Measurements from ENCODE around the gene SAP30L.

The SAP30L gene

GRCh38 chr5:154466671-154467070 is 20.9 kb downstream of the SAP30L start:
- H3K27me3 ChIP-seq (replicated peaks in 2 of 5; ENCODE audit: control insufficient read depth in 4 of 5, insufficient read depth in 5 of 5, low read length in 4 of 5), result peaks cover 18 to 40% (median 23%) of the 10 kb centered on the region in 5 experiments
- DNase-seq, result no peak
- H3K9me3 ChIP-seq (ENCODE audit: control extremely low read depth in 1 of 5, control insufficient read depth in 4 of 5, insufficient read depth in 2 of 5, low read depth in 1 of 5, low read length in 4 of 5), result no peaks in the 10 kb centered on the region
- H3K27ac ChIP-seq (ENCODE audit: insufficient read depth in 1 of 2, low read depth in 1 of 2, low read length in 2 of 2, poor library complexity in 1 of 2, severe bottlenecking in 2 of 2), result no peak overlapping the region
- POLR2A ChIA-PET, result no interaction called here
- no peaks in the 10 kb centered on the region for H3K36me3 ChIP-seq (ENCODE audit: control insufficient read depth in 4 of 4, insufficient read depth in 4 of 4, low read length in 3 of 4)
- 98% methylated on average over 5 of the region's 5 CpGs for WGBS (ENCODE audit: insufficient coverage)
- no peak overlapping the region for H3K4me3 ChIP-seq (ENCODE audit: control insufficient read depth in 1 of 7, extremely low read depth in 1 of 7, insufficient read depth in 4 of 7, low read depth in 2 of 7, low read length in 6 of 7)
- CTCF ChIA-PET, result interaction anchor here (0.6 to 10.0 kb wide), 21 partner anchors 10 to 399 kb away, joined by 3 to 117 read pairs (median 3); no protein-coding TSS in a partner anchor
- H3K4me1 ChIP-seq (ENCODE audit: control extremely low read depth in 1 of 4, control insufficient read depth in 4 of 4, insufficient read depth in 4 of 4, low read length in 3 of 4), result peaks cover 0 to 4% (median 0%) of the 10 kb centered on the region in 4 experiments

- Histone ChIP-seq H3K4me3 (ENCODE audit: control insufficient read depth in 1 of 7, extremely low read depth in 1 of 7, insufficient read depth in 4 of 7, low read depth in 2 of 7, low read length in 6 of 7) (no peak overlapping the region), H3K27ac (ENCODE audit: insufficient read depth in 1 of 2, low read depth in 1 of 2, low read length in 2 of 2, poor library complexity in 1 of 2, severe bottlenecking in 2 of 2) (no peak overlapping the region), H3K4me1 (ENCODE audit: control extremely low read depth in 1 of 4, control insufficient read depth in 4 of 4, insufficient read depth in 4 of 4, low read length in 3 of 4) (peaks cover 0 to 4% (median 0%) of the 10 kb centered on the region in 4 experiments), H3K9me3 (ENCODE audit: control extremely low read depth in 1 of 5, control insufficient read depth in 4 of 5, insufficient read depth in 2 of 5, low read depth in 1 of 5, low read length in 4 of 5) (no peaks in the 10 kb centered on the region), H3K36me3 (ENCODE audit: control insufficient read depth in 4 of 4, insufficient read depth in 4 of 4, low read length in 3 of 4) (no peaks in the 10 kb centered on the region), H3K27me3 (replicated peaks in 2 of 5; ENCODE audit: control insufficient read depth in 4 of 5, insufficient read depth in 5 of 5, low read length in 4 of 5) (peaks cover 26 to 51% (median 30%) of the 10 kb centered on the region in 5 experiments)
- peak; percentile 62 to 79 (median 71) for DNase-seq
- 51% methylated on average over 17 of the region's 18 CpGs for WGBS (ENCODE audit: insufficient coverage)
- ChIA-PET POLR2A (no interaction called here), CTCF (interaction anchor here (0.7 to 10.0 kb wide), 26 partner anchors 9 to 492 kb away, joined by 3 to 117 read pairs (median 4); partner anchors contain the start of gene SAP30L)
Observed at GRCh38 chr5:154467655-154468354, 22.0 kb downstream of the SAP30L start.

GRCh38 chr5:154470137-154470536 is 24.3 kb downstream of the SAP30L start:
- Histone ChIP-seq H3K4me3 (ENCODE audit: control insufficient read depth in 1 of 7, extremely low read depth in 1 of 7, insufficient read depth in 4 of 7, low read depth in 2 of 7, low read length in 6 of 7) (no peak overlapping the region), H3K27me3 (replicated peaks in 2 of 5; ENCODE audit: control insufficient read depth in 4 of 5, insufficient read depth in 5 of 5, low read length in 4 of 5) (peaks cover 33 to 75% (median 46%) of the 10 kb centered on the region in 5 experiments), H3K9me3 (ENCODE audit: control extremely low read depth in 1 of 5, control insufficient read depth in 4 of 5, insufficient read depth in 2 of 5, low read depth in 1 of 5, low read length in 4 of 5) (no peaks in the 10 kb centered on the region), H3K36me3 (ENCODE audit: control insufficient read depth in 4 of 4, insufficient read depth in 4 of 4, low read length in 3 of 4) (no peaks in the 10 kb centered on the region), H3K27ac (ENCODE audit: insufficient read depth in 1 of 2, low read depth in 1 of 2, low read length in 2 of 2, poor library complexity in 1 of 2, severe bottlenecking in 2 of 2) (no peak overlapping the region), H3K4me1 (ENCODE audit: control extremely low read depth in 1 of 4, control insufficient read depth in 4 of 4, insufficient read depth in 4 of 4, low read length in 3 of 4) (peaks cover 0 to 10% (median 5%) of the 10 kb centered on the region in 4 experiments)
- ChIA-PET POLR2A (no interaction called here), CTCF (interaction anchor here (1.5 to 10.0 kb wide), 3 partner anchors 8 to 141 kb away, joined by 7 to 117 read pairs (median 51); no protein-coding TSS in a partner anchor)
- DNase-seq, result no peak
- WGBS (ENCODE audit: insufficient coverage), result 72% methylated on average over 2 of the region's 2 CpGs

DNA sequence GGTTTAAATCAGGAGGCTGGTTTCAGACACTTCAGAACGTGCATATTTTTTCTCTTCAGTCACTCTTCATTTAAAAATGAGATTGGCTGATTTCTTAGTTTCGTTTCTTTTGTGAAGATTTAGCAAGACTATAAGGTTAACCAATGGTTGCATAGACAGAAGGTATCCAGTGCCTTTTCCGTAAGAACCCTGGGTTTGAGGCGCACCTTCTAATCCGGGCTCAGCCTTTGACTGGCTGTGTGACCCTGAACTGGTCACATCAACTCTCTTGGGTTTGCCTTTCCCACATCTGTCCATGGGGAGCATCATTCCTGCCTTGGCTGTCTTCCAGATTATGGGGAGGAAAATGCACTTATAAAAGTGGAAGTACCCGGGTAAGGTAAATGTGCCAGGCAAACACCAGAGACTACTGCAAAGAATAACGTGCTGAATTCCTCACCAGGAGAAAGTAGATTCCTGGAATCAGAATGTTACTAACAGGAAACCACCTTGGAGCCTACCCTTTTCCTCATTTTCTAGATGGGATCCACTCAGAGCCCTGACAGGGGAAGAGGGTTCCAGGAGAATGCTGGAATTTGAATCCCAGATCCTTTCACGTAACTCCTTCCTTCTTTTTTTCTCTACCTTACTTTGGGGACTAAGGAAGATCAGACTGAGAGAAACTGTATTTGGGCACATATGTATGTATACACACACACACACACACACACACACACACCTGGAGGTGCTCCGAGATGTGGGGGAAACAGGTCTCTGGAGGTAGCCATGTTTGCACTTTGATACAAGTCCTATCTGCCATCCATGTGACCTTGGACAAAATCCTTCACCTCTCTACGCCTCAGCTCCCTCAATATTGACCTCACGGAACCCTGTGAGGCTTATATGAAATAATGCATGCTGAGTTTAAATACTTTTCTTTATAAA is 25.4 kb downstream of the SAP30L start:
- Histone ChIP-seq H3K27ac (ENCODE audit: insufficient read depth in 1 of 2, low read depth in 1 of 2, low read length in 2 of 2, poor library complexity in 1 of 2, severe bottlenecking in 2 of 2) (no peak overlapping the region), H3K9me3 (ENCODE audit: control extremely low read depth in 1 of 5, control insufficient read depth in 4 of 5, insufficient read depth in 2 of 5, low read depth in 1 of 5, low read length in 4 of 5) (no peaks in the 10 kb centered on the region), H3K27me3 (replicated peaks in 2 of 5; ENCODE audit: control insufficient read depth in 4 of 5, insufficient read depth in 5 of 5, low read length in 4 of 5) (peaks cover 33 to 84% (median 57%) of the 10 kb centered on the region in 5 experiments), H3K36me3 (ENCODE audit: control insufficient read depth in 4 of 4, insufficient read depth in 4 of 4, low read length in 3 of 4) (no peaks in the 10 kb centered on the region), H3K4me3 (ENCODE audit: control insufficient read depth in 1 of 7, extremely low read depth in 1 of 7, insufficient read depth in 4 of 7, low read depth in 2 of 7, low read length in 6 of 7) (no peak overlapping the region), H3K4me1 (ENCODE audit: control extremely low read depth in 1 of 4, control insufficient read depth in 4 of 4, insufficient read depth in 4 of 4, low read length in 3 of 4) (peaks cover 0 to 17% (median 9%) of the 10 kb centered on the region in 4 experiments)
- POLR2A ChIA-PET, result interaction anchor here (1.2 kb wide), 1 partner anchor 16 kb away, joined by 4 read pairs; no protein-coding TSS in a partner anchor
- CTCF ChIA-PET, result interaction anchor here (1.5 to 10.0 kb wide), 4 partner anchors 9 to 140 kb away, joined by 3 to 117 read pairs (median 29); no protein-coding TSS in a partner anchor
- 16% methylated on average over 7 of the region's 11 CpGs for WGBS (ENCODE audit: insufficient coverage)
- DNase-seq, result no peak

GRCh38 chr5:154472871-154473580 is 27.2 kb downstream of the SAP30L start:
- Histone ChIP-seq H3K27me3 (replicated peaks in 2 of 5; ENCODE audit: control insufficient read depth in 4 of 5, insufficient read depth in 5 of 5, low read length in 4 of 5) (peaks cover 30 to 96% (median 72%) of the 10 kb centered on the region in 5 experiments), H3K9me3 (ENCODE audit: control extremely low read depth in 1 of 5, control insufficient read depth in 4 of 5, insufficient read depth in 2 of 5, low read depth in 1 of 5, low read length in 4 of 5) (peaks cover 0 to 2% (median 0%) of the 10 kb centered on the region in 5 experiments), H3K4me1 (ENCODE audit: control extremely low read depth in 1 of 4, control insufficient read depth in 4 of 4, insufficient read depth in 4 of 4, low read length in 3 of 4) (peaks cover 0 to 35% (median 16%) of the 10 kb centered on the region in 4 experiments), H3K27ac (ENCODE audit: insufficient read depth in 1 of 2, low read depth in 1 of 2, low read length in 2 of 2, poor library complexity in 1 of 2, severe bottlenecking in 2 of 2) (no peak overlapping the region), H3K4me3 (ENCODE audit: control insufficient read depth in 1 of 7, extremely low read depth in 1 of 7, insufficient read depth in 4 of 7, low read depth in 2 of 7, low read length in 6 of 7) (no peak overlapping the region), H3K36me3 (ENCODE audit: control insufficient read depth in 4 of 4, insufficient read depth in 4 of 4, low read length in 3 of 4) (no peaks in the 10 kb centered on the region)
- no peak for DNase-seq
- WGBS (ENCODE audit: insufficient coverage), result 7% methylated on average over 20 of the region's 35 CpGs
- ChIA-PET POLR2A (interaction anchor here (0.6 kb wide), 1 partner anchor 135 kb away, joined by 3 read pairs; no protein-coding TSS in a partner anchor), CTCF (interaction anchor here (1.5 to 10.0 kb wide), 2 partner anchors 11 to 138 kb away, joined by 3 to 117 read pairs; no protein-coding TSS in a partner anchor)

- ChIA-PET CTCF (interaction anchor here (10.0 kb wide), 1 partner anchor 137 kb away, joined by 117 read pairs; no protein-coding TSS in a partner anchor), POLR2A (no interaction called here)
- H3K27me3 ChIP-seq (replicated peaks in 2 of 5; ENCODE audit: control insufficient read depth in 4 of 5, insufficient read depth in 5 of 5, low read length in 4 of 5), result peaks cover 30 to 100% (median 73%) of the 10 kb centered on the region in 5 experiments
- peaks cover 0 to 2% (median 0%) of the 10 kb centered on the region in 5 experiments for H3K9me3 ChIP-seq (ENCODE audit: control extremely low read depth in 1 of 5, control insufficient read depth in 4 of 5, insufficient read depth in 2 of 5, low read depth in 1 of 5, low read length in 4 of 5)
- peak in 1 of 3 donors; percentile 25 for DNase-seq
- no peaks in the 10 kb centered on the region for H3K36me3 ChIP-seq (ENCODE audit: control insufficient read depth in 4 of 4, insufficient read depth in 4 of 4, low read length in 3 of 4)
- peaks cover 0 to 40% (median 17%) of the 10 kb centered on the region in 4 experiments for H3K4me1 ChIP-seq (ENCODE audit: control extremely low read depth in 1 of 4, control insufficient read depth in 4 of 4, insufficient read depth in 4 of 4, low read length in 3 of 4)
- H3K27ac ChIP-seq (ENCODE audit: insufficient read depth in 1 of 2, low read depth in 1 of 2, low read length in 2 of 2, poor library complexity in 1 of 2, severe bottlenecking in 2 of 2), result no peak overlapping the region
- 8% methylated on average over 29 of the region's 40 CpGs for WGBS (ENCODE audit: insufficient coverage)
- H3K4me3 ChIP-seq (ENCODE audit: control insufficient read depth in 1 of 7, extremely low read depth in 1 of 7, insufficient read depth in 4 of 7, low read depth in 2 of 7, low read length in 6 of 7), result no peak overlapping the region
Observed at GRCh38 chr5:154473581-154474283, 27.9 kb downstream of the SAP30L start.

Measured in common myeloid progenitor, CD34-positive (primary cell).